HG03045 (cell line): ENCODE data around the gene GPR15.

Experiments
- ATAC-seq: cut with Tn5 transposase; IDR thresholded peaks from one replicate; pipeline ENCODE4 v1.9.1; 2021; ENCODE audit warnings: mild to moderate bottlenecking, moderate library complexity; ENCODE audit not compliant: unreplicated experiment

Gene GPR15

DNA sequence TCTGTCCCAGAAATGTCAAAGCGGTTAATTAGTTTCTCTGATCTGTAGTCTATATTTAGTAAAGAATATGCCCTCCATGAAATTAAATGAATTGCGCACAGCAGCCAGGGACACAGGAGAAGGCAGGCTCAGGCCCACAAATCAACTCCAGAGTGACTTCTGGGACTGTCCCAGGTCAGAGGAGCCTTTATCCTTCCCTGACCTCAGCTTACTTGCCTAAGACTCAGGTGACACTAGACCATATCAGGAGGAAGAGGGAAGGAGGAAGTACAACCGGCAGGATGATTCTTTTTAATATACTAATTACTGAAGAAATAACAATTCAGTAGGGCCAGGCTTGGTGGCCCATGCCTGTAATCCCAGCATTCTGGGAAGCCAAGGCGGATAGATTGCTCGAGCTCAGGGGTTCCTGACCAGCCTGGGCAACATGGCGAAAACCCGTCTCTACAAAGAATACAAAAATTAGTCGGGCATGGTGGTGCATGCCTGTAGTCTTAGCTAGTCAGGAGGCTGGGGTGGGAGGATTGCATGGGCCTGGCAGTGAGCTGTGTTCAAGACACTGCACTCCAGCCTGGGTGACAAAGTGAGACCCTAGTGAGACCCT is 1.8 kb upstream of the GPR15 start:
- no peak for ATAC-seq

DNA sequence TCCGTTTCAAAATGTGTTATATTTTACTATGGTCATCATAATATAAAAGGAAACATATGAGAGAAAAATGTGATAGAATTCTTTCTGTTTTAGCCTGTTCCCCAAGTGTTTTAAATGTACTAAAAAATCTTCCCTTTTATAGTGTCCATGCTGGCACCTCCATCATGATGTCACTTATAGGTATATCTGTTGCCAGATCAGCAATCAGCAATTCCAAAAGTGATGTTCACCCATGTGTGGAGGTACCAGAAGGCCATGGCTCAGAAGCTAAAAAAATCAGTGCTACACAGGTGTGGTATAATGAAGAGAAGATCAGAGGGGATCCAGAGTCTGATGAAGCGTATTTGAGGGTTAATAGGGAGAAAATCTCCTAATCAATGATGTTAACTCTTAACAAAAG is 1.1 kb upstream of the GPR15 start:
- no peak for ATAC-seq

DNA sequence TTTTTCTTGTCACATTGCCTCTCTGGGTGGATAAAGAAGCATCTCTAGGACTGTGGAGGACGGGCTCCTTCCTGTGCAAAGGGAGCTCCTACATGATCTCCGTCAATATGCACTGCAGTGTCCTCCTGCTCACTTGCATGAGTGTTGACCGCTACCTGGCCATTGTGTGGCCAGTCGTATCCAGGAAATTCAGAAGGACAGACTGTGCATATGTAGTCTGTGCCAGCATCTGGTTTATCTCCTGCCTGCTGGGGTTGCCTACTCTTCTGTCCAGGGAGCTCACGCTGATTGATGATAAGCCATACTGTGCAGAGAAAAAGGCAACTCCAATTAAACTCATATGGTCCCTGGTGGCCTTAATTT is 478 bp downstream of the GPR15 start:
- peak; percentile 4 for ATAC-seq

DNA sequence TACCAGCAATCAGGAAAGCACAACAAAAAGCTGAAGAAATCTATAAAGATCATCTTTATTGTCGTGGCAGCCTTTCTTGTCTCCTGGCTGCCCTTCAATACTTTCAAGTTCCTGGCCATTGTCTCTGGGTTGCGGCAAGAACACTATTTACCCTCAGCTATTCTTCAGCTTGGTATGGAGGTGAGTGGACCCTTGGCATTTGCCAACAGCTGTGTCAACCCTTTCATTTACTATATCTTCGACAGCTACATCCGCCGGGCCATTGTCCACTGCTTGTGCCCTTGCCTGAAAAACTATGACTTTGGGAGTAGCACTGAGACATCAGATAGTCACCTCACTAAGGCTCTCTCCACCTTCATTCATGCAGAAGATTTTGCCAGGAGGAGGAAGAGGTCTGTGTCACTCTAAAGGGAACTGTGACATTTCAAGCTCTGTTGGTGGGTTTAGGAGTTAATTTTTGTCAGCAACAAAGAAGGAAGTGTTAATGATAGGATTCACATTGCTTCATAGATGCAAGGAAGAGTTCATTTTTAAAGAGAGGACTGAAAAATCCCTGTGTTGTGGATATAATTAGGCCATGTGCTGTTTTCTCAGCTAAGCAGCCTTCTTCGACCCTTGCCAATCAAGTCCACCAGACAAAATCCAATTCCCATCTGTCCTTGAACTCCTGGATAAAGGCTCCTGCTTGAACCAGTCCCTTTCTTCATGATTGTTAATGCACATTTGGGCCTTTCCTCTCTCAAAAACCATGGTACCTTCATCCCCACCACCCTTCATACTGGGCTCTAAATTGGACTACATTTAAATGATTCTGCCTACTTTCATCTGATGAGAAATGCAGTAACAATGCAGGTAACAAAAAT is 1.2 kb downstream of the GPR15 start:
- ATAC-seq = no peak

DNA sequence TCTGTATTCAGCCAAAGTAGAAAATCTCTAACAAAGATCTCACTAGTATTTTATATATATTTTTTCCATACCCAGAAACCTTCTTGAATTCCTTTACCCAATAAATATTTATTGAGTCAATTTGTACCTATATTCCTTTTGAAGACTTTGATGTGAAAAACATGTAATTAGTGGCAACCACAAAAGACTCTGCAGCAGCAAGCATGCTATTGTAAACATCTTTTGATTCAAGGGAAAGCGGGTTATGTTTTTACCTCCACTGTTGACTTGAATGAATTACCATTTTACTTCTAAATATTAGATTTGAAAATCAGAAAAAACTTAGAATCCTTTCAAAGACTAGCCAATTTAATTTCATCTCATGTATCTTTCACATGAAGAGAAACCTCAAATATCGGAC is 2.4 kb downstream of the GPR15 start:
- no peak for ATAC-seq

DNA sequence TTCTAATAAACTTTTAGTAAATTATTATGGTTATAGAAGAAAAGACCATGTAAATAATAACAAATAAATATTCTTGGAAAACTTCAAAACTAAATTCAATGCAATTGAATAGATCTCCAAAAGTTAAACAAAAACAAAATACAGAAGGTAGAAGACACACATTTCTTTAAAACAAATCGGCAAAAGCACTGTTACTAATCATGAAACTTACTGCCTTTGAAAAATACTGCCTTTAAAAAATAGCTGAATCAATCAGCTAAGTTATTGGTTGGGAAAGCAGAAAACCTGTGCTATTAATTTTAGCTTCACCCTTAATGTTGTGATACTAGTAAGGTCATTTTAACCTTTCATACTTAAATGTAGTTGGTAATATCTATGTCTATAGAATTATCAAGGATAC is 3.0 kb downstream of the GPR15 start:
- no peak for ATAC-seq

DNA sequence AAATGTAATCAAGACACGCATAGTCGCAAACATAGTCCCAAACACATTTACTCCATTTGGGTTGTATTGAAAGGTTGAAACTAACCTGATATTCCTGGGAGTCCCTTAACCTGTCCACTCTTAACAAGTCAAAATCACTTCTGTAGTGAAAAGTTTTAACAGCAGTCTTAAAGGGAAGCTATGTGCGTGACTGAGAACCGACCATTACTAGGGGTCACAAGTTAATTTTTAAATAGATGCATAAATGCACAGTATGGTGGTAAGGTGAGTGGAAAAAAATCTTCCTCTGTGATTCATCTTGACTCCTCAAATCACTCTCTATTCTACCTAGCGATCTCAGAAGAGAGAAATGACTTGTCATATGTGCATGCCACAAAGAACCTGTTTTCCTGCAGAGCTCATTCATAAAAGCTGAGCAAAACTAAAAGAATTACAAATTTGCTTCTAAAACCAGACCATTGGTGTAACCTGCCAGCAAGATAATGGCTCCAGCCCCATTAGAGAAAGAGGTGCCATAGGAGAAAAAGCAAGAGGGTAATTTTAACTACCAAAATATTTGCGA is 4.8 kb downstream of the GPR15 start:
- ATAC-seq = peak; percentile 71

DNA sequence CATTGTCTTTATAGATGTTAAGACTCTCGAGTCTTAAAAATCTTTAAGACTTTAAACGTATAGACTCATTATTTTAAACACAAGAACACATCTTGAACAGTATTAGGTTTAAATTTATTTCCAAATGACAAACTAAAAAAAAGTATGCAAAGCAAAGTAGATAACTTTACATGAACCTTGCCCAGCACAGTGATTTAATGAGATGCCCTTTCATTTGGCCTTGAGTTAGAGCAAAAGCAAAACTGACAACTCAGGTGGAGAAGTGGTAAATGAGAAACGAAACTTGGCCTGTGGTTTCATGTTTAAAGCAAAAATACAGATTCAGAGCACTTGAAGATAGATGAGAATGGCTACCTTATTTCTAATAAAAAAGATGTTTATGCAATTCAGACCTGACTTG is 8.6 kb downstream of the GPR15 start:
- peak; percentile 48 for ATAC-seq

DNA sequence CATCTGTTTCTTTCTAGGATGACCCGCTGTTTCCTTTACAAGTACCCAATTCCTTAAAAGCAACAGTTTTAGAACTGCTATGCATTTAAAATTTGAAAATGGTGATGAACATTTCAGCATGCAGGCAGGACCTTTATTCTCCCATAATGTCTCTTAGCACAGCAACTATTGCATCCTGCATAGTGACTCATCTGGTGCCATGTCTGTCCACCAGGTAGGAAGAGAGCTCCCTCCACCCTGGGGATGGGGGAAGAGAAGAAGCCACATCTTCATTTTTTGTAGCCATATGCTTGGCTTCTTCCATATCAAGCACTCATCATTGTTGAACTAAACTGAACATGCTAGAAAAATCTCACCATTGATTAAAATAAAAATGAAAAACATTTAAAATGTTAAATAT is 9.9 kb downstream of the GPR15 start:
- ATAC-seq = no peak

DNA sequence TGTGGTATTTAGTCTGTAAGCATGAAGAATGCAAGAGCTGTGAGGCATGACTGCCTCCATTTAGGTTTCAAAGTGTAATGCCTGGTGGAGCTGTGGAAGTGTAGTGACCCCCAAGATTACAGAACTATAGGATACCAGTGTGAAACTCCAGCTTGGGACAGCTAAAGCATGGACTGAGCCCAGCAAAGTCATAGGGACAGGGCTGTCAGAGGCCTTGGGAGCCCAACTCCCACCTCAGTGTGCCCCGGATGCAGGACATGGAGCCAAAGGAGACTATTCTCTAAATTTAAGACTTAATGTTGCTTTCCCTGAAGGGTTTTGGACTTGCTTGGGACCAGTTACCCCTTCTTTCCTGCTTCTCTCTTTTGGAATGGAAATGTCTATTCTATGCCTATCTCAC is 10.8 kb downstream of the GPR15 start:
- no peak for ATAC-seq

DNA sequence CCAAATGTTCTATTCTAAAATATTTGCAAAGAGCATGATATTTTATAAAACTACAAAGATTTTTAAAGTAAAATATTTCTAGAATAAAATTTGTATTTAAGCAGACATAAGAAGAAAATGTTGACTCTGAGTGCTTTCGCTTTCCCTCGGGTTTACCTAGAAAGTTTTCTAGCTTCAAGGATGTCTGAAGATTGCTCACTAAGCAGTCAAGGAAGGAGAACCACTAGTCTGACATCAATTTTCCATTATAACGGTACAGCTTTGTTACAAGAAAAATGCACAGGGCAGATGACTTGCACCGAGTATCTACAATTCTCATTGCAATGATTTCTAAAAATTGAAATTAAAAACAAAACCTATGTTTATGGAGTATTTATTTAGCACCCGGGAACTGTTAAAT is 14.2 kb downstream of the GPR15 start:
- ATAC-seq = peak; percentile 43

DNA sequence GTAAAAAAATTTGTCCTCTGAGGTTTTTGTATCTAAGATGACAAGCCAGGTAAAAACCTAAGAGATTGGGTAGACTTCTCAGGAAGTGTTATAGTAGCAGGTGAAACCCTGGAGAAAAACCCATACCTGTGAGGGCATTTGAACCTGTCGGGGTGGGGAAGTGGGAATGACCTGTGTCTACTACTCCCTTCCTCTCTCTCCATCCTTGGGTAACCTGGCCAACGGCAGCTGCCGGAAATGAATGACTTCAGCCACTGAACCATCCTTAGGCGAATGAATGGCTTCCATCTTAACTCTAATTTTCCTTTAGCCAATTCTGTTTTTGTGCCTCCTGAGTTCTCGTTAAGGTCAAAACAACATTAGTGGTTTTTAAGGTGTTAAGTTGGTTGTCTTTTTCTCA is 16.8 kb downstream of the GPR15 start:
- no peak for ATAC-seq

DNA sequence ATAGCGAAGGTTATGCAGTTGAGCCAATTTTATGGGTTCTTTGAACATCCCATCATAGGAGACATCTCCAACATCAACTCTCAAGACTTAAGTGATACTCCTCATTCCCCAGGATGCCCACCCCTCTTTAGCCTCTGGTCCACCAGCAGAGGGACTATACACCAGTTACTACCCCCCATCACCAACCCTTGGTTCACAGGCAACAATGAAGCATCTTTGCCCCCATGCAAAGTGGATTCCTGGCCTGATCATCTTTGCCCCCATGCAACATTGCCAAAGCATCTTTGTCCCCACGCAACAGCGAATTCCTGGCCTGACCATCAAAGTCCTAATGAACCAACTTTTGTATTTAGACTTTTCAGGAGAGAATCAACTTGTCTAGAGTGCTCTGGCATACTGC is 19.1 kb downstream of the GPR15 start:
- ATAC-seq = no peak

DNA sequence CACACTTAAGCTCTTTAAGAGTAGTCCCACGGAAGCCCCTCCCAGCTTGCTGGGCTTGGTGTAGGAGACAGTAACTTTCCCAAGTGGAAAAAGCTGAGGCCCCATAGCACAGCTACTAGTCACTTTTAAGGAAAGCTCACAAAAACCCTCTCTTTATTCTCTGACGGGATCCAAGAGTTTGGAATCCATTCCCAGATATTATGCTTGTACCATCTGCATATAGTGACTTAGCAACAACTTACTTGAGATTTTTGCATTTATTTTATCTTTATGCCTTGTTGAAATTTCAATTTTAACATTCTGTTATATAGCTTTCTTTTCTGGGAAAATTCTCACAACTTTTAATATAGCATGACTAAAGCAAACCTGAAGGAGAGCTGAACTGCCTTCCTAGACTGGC is 19.5 kb downstream of the GPR15 start:
- ATAC-seq = no peak

DNA sequence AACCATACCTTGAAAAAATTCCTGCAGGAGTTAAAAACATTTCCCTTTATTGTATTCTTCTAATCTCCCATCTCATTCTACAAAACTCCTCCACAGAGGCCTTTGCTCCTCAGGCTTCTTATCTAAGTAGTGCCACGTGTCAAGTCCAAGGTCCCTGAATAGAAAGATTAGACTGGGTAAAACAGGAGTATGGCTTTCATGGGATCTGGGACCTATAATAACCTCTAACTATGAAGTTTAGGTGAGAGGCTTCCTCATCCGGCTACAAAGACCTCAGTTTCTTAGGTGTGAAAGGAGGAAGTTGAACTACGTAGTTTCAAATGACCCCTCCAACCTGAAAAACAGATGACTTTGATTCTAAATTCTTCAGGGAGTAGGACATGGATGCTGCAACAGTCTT is 20.0 kb downstream of the GPR15 start:
- ATAC-seq = no peak

DNA sequence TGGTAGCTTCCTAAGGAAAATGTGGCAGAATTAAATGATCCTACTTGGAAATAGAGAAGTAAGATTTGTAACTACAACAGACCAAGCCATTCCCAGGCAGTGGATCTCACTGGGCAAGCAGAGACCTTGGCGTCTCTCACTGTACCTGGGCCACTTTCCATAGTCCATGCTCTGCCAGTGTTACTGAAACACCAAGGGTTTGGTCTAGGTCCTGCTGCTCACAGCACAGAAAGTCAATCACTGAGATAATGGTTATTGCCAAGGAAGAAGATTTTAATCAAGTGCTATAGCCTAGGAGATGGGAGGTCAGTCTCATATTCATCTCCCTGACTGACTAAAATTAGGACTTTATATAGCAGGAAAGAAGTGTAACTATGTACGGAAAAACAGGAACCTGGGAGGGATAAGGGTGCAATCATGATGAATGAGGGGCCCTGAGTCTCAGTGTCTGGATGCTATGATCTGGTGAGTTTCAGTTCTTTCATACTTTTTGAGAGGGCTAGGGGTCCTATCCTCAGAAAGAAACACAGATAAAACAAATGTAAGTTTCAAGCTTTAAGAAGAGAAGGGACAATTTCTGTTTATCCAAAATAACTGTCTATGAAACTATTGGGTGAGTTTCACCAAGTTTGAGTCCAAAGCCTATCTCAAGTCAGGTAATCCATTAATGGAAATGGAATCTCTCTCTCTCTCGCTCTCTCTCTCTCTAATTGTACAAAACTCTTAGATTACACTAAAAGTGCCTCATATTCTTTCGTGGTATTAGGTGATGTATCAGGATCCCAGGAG is 20.6 kb downstream of the GPR15 start:
- no peak for ATAC-seq

DNA sequence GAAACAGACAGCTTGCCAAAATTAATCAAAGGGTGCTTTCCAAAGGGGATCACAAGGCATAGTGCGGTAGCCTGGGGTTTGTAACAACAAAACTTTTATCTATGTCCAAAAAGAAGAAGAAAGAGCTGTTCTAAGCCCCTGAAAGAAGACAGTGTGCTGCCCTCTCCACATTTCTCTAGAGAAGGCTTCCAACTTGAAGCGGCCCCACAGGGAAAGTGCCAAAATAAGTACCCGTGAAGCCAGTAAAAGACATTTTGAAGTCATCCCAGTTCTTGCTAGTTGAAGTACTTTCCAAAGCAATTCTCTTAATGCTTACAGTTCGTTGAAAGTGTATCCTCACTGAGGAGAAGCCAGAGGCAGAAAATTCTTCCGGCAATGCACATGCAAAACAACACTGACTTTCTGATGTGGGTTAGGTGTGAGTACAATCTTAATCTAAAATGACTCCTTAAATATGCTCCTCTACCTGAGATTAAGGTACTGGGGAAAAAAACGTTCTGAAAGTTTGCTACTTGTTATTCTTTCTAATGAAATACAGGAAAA is 21.3 kb downstream of the GPR15 start:
- no peak for ATAC-seq

DNA sequence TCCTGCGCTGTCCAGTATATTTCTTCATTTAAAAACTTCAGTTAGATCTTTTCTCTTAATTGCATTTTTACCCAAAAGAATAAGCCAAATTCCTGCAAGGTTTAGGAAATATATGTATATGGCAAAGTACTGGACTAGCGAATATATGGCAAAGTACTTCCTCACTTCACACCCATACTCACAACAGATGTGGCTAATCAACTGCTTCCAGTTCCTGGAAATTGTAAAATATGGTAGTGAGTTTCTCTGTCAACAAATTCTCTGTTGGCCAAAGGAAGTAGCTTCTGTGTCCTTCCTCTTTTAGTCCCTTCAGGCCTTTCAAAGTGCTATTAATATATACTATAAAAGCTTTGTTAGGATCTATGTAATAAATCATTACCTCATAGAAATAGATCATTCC is 22.0 kb downstream of the GPR15 start:
- no peak for ATAC-seq

DNA sequence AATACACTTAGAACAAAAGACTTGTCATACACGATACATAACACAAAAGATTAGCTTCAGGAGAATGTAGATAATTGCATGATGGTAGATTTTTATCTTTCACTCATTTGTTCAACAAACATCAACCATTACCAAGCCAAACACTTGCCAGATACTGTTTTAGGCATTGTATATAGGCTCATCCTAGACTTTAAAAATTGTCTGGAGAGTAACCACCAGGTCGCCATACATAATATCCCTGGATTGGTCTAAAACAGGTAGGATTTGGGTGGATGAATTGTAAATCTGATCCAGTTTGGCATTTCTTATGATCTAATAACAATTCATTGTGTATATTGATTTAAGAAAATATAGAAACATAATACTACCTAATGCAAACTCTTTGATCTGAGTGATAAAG is 22.8 kb downstream of the GPR15 start:
- ATAC-seq = no peak

DNA sequence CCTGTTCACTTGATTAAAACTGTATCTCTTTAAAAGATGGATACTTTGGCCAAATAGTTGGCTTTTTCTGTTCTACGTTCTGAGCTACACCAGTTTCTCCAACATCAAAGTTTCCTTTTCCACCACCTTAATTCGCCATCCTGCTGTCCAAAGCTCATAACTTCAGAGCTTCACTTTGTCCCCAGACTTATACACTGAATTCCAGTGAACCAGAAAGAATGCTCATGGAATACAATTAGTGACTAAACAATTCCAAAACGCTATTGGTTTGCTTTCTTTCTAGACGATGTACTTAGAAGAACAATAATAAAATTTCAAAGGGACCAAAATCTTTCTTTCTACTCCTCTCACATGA is 23.2 kb downstream of the GPR15 start:
- no peak for ATAC-seq
